GM23338 (cell line): ENCODE data around the gene PLEKHM2. TPM values are rescaled to one million over a fixed set of nuclear protein-coding genes. Genes with fewer than 3 reads are reported as not detected.

Source experiments
- ATAC-seq: fragments of 200-7000 bp; cut with Tn5 transposase; 3 replicates; pipeline ENCODE4 v1.9.1; 2020
- DNase-seq: peaks from one replicate; pipeline ENCODE4 v3.0.0-alpha.2; 2015; ENCODE audit warnings: low spot score
- H2AFZ ChIP-seq: fragments of 200-600 bp; sonication (generic); 2 replicates; pipeline ENCODE4 v1.8.0; 2016; ENCODE audit warnings: antibody characterized with exemption, mild to moderate bottlenecking, moderate library complexity
- H3F3A ChIP-seq: fragments of 200-600 bp; sonication (generic); replicated peaks from 2 replicates; pipeline ENCODE4 v1.8.0; 2017; ENCODE audit warnings: antibody characterized with exemption, mixed run types, low read depth
- H3K27ac ChIP-seq: fragments of 200-600 bp; sonication (generic); 2 replicates; pipeline ENCODE4 v1.6.1; 2016; ENCODE audit warnings: low read depth
- H3K27me3 ChIP-seq: fragments of 200-600 bp; sonication (generic); 2 replicates; pipeline ENCODE4 v1.8.0; 2016; ENCODE audit warnings: mild to moderate bottlenecking, mixed run types, moderate library complexity; ENCODE audit not compliant: insufficient read depth
- H3K36me3 ChIP-seq: fragments of 200-600 bp; sonication (generic); 2 replicates; pipeline ENCODE4 v1.8.0; 2016; ENCODE audit warnings: mild to moderate bottlenecking; ENCODE audit not compliant: insufficient read depth
- H3K4me1 ChIP-seq: fragments of 200-600 bp; sonication (generic); 2 replicates; pipeline ENCODE4 v1.8.0; 2016; ENCODE audit warnings: mild to moderate bottlenecking, moderate library complexity; ENCODE audit not compliant: insufficient read depth
- H3K4me2 ChIP-seq: fragments of 200-600 bp; sonication (generic); 2 replicates; pipeline ENCODE4 v1.7.1; 2017; ENCODE audit warnings: mixed run types
- H3K4me3 ChIP-seq: fragments of 200-600 bp; sonication (generic); 2 replicates; pipeline ENCODE4 v1.6.1; 2016; ENCODE audit warnings: mixed run types
- H3K79me2 ChIP-seq: fragments of 200-600 bp; sonication (generic); replicated peaks from 2 replicates; pipeline ENCODE4 v1.8.0; 2017; ENCODE audit warnings: mild to moderate bottlenecking; ENCODE audit not compliant: insufficient read depth
- H3K9me2 ChIP-seq: fragments of 200-600 bp; sonication (generic); 2 replicates; pipeline ENCODE4 v1.8.0; 2017; ENCODE audit not compliant: insufficient read depth
- H4K20me1 ChIP-seq: fragments of 200-600 bp; sonication (generic); replicated peaks from 2 replicates; pipeline ENCODE4 v1.8.0; 2017; ENCODE audit warnings: mild to moderate bottlenecking; ENCODE audit not compliant: insufficient read depth
- H3K27ac Mint-ChIP-seq: 2 replicates; pipeline ENCODE4 v1.8.0; 2020; ENCODE audit warnings: inconsistent platforms, mild to moderate bottlenecking, moderate library complexity, mixed read lengths
- H3K27me3 Mint-ChIP-seq: 3 replicates; pipeline ENCODE4 v1.8.0; 2022; ENCODE audit warnings: low read depth, mild to moderate bottlenecking, moderate library complexity, mixed read lengths, inconsistent platforms; ENCODE audit not compliant: insufficient read depth, poor library complexity
- H3K36me3 Mint-ChIP-seq: 3 replicates; pipeline ENCODE4 v1.8.0; 2021; ENCODE audit warnings: low read depth, mild to moderate bottlenecking, inconsistent platforms, moderate library complexity, mixed read lengths
- H3K4me1 Mint-ChIP-seq: 3 replicates; pipeline ENCODE4 v1.8.0; 2020; ENCODE audit warnings: mild to moderate bottlenecking, inconsistent platforms, mixed read lengths
- H3K4me3 Mint-ChIP-seq: 3 replicates; pipeline ENCODE4 v1.8.0; 2021; ENCODE audit warnings: moderate library complexity, mild to moderate bottlenecking, inconsistent platforms, mixed read lengths
- H3K9me3 Mint-ChIP-seq: 3 replicates; pipeline ENCODE4 v1.8.0; 2020; ENCODE audit warnings: moderate library complexity, mild to moderate bottlenecking, inconsistent platforms, mixed read lengths
- EZH2 ChIP-seq: fragments of 200-600 bp; sonication (generic); IDR thresholded peaks from one replicate; pipeline ENCODE4 v1.8.0; 2017; ENCODE audit warnings: antibody characterized with exemption, mild to moderate bottlenecking, low read depth; ENCODE audit not compliant: unreplicated experiment
- EZH2phosphoT487 ChIP-seq: fragments of 200-600 bp; sonication (generic); IDR thresholded peaks from one replicate; pipeline ENCODE4 v1.8.1; 2018; ENCODE audit warnings: antibody characterized with exemption; ENCODE audit not compliant: unreplicated experiment
- NANOG ChIP-seq: IDR thresholded peaks from 2 replicates; pipeline ENCODE4 v1.6.1; 2016; ENCODE audit warnings: antibody characterized with exemption, borderline replicate concordance
- STAT1 ChIP-seq: IDR thresholded peaks from one replicate; pipeline ENCODE4 v1.6.1; 2016; ENCODE audit warnings: antibody characterized with exemption; ENCODE audit not compliant: unreplicated experiment
- ZNF331 ChIP-seq: fragments of 250-450 bp; sonication (Bioruptor Pico); IDR thresholded peaks from 2 replicates; pipeline ENCODE4 v1.5.0; 2020; ENCODE audit warnings: low read depth, mild to moderate bottlenecking, moderate library complexity
- polyA plus RNA-seq: library from polyadenylated mRNA; unstranded; fragments of >200 nt; fragmentation: Nextera tagmentation; extraction: Ambion mirVana; gene quantifications from 2 replicates; pipeline ENCODE4 v1.2.1, GENCODE V29; 2016
- total RNA-seq: library from RNA; depleted of rRNA; stranded (reverse); fragments of >200 nt; shearing (Covaris generic); gene quantifications from 2 replicates; pipeline ENCODE4 v1.2.3, GENCODE V29; 2014
- TF ChIP-seq, protein P1 (sequence below): IDR thresholded peaks from one replicate; pipeline ENCODE4 v1.6.1; 2018; ENCODE audit warnings: antibody characterized with exemption; ENCODE audit not compliant: unreplicated experiment

Gene PLEKHM2
- total and polyA plus RNA-seq, 2 experiments from 2014 or later = 11.2 to 40.0 TPM

DNA sequence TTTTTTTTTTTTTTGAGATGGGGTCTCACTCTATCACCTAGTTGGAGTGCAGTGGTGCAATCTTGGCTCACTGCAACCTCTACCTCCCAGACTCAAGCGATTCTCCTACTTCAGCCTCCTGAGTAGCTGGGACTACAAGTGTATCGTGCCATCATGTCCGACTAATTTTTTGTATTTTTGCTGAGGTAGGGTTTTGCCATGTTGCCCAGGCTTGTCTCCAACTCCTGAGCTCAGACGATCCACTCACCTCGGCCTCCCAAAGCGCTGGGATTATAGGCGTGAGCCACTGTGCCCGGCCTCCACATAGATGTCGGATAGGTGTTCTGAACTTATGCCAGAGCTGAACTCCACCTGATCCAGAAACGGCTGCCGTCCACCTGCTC, 21.1 kb downstream of the PLEKHM2 start:
- Histone ChIP-seq H3K9me2 (no peaks in the 10 kb centered on the region), H3K36me3 (no peaks in the 10 kb centered on the region), H3K27ac (no peak overlapping the region), H4K20me1 (peaks cover 15% of the 10 kb centered on the region), H3K4me3 (no peak overlapping the region), H2AFZ (no peak overlapping the region), H3K27me3 (no peaks in the 10 kb centered on the region), H3K79me2 (peaks cover 20% of the 10 kb centered on the region), H3K4me2 (no peak overlapping the region), H3K4me1 (0 out of 2 replicates have a peak, but pooled peaks cover 3% of the 10 kb centered on the region), H3F3A (0 out of 2 replicates have a peak, but pooled peaks cover 8% of the 10 kb centered on the region)
- H3K27ac Mint-ChIP-seq = no peak overlapping the region
- peaks cover 4% of the 10 kb centered on the region; the same call in 2 of the 3 replicates for H3K36me3 Mint-ChIP-seq
- H3K4me1 Mint-ChIP-seq = peaks cover 4% of the 10 kb centered on the region
- H3K27me3 Mint-ChIP-seq = peaks cover 11% of the 10 kb centered on the region
- no peak for DNase-seq
- ATAC-seq = no peak
- TF ChIP-seq STAT1 = no peak
- H3K4me3 Mint-ChIP-seq = no peak overlapping the region
- no peaks in the 10 kb centered on the region for H3K9me3 Mint-ChIP-seq

DNA sequence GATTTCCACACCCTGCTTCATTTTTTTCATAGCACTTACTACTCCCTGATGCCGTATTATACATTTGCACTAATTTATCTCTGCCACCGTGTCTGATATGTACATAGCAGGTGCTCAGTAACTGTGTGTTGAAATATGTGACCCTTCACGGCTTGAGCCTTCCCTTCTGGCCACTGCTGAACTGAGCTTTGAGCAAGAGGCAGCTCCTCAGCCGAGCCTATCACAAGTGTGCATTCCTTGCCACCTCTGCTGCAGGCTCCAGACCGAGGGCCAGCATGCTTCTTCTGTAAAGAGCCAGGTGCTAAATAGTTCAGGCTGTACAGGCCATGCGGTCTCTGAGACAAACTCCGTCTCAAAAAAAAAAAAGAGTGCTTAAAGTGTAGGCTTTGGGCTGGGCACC, 22.6 kb downstream of the PLEKHM2 start:
- DNase-seq = no peak
- TF ChIP-seq EZH2phosphoT487 = no peak
- no peak for TF ChIP-seq NANOG
- no peak for TF ChIP-seq EZH2
- TF ChIP-seq ZNF331 = no peak
- TF ChIP-seq, protein P1, sequence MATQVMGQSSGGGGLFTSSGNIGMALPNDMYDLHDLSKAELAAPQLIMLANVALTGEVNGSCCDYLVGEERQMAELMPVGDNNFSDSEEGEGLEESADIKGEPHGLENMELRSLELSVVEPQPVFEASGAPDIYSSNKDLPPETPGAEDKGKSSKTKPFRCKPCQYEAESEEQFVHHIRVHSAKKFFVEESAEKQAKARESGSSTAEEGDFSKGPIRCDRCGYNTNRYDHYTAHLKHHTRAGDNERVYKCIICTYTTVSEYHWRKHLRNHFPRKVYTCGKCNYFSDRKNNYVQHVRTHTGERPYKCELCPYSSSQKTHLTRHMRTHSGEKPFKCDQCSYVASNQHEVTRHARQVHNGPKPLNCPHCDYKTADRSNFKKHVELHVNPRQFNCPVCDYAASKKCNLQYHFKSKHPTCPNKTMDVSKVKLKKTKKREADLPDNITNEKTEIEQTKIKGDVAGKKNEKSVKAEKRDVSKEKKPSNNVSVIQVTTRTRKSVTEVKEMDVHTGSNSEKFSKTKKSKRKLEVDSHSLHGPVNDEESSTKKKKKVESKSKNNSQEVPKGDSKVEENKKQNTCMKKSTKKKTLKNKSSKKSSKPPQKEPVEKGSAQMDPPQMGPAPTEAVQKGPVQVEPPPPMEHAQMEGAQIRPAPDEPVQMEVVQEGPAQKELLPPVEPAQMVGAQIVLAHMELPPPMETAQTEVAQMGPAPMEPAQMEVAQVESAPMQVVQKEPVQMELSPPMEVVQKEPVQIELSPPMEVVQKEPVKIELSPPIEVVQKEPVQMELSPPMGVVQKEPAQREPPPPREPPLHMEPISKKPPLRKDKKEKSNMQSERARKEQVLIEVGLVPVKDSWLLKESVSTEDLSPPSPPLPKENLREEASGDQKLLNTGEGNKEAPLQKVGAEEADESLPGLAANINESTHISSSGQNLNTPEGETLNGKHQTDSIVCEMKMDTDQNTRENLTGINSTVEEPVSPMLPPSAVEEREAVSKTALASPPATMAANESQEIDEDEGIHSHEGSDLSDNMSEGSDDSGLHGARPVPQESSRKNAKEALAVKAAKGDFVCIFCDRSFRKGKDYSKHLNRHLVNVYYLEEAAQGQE = no peak
- no peaks in the 10 kb centered on the region for H3K27me3 ChIP-seq
- no peak for ATAC-seq
- no peak overlapping the region for H3K4me3 ChIP-seq
- H3K27me3 Mint-ChIP-seq = peaks cover 11% of the 10 kb centered on the region
- 0 out of 2 replicates have a peak, but pooled peaks cover 3% of the 10 kb centered on the region for H3K4me1 ChIP-seq
- no peak overlapping the region for H3K27ac ChIP-seq
- H3K4me1 Mint-ChIP-seq = peaks cover 4% of the 10 kb centered on the region; the same call in 2 of the 3 replicates
- H3K4me3 Mint-ChIP-seq = no peak overlapping the region
- H3F3A ChIP-seq = 0 out of 2 replicates have a peak, but pooled peaks cover 8% of the 10 kb centered on the region
- peaks cover 2% of the 10 kb centered on the region; the same call in 2 of the 3 replicates for H3K36me3 Mint-ChIP-seq
- H3K79me2 ChIP-seq = peaks cover 12% of the 10 kb centered on the region; the same call in 1 of the 2 replicates
- H4K20me1 ChIP-seq = peaks cover 20% of the 10 kb centered on the region
- H3K9me2 ChIP-seq = no peaks in the 10 kb centered on the region
- no peaks in the 10 kb centered on the region for H3K9me3 Mint-ChIP-seq
- no peaks in the 10 kb centered on the region for H3K36me3 ChIP-seq
- no peak overlapping the region for H3K27ac Mint-ChIP-seq
- no peak overlapping the region for H2AFZ ChIP-seq
- no peak overlapping the region for H3K4me2 ChIP-seq
